Retinal pigment epithelial cell (primary cell): ENCODE measurements around the gene RNF138.
"Not testable (repeated sequence)": the region's sequence is repeated elsewhere in the genome, so short reads cannot be mapped to it uniquely, and the experiment has no call there.

Experiments used
- DNase-seq: peaks from one replicate; pipeline ENCODE4 v3.0.0-alpha.2; 2010; ENCODE audit warnings: low read depth
- H3K4me3 ChIP-seq: 2 replicates; pipeline ENCODE4 v1.5.1; 2011; ENCODE audit warnings: mild to moderate bottlenecking, low read length, control low read depth, moderate library complexity
- CTCF ChIP-seq: conservative IDR thresholded peaks from 2 replicates; pipeline ENCODE4 v1.5.1; 2011; ENCODE audit warnings: low read depth, low read length, control low read depth, inconsistent platforms

RNF138 gene

GRCh38 chr18:32152705-32153448 lies 61.2 kb downstream of the RNF138 start:
- H3K4me3 ChIP-seq: no peak overlapping the region
- TF ChIP-seq CTCF: no peak

GRCh38 chr18:32156855-32157254 lies 65.2 kb downstream of the RNF138 start:
- no peak overlapping the region for H3K4me3 ChIP-seq
- no peak for DNase-seq
- no peak for TF ChIP-seq CTCF

More at GRCh38 chr18:32152705-32153448, 61.2 kb downstream of the RNF138 start:
- DNase-seq: no peak

- no peak overlapping the region for H3K4me3 ChIP-seq
- no peak for TF ChIP-seq CTCF
- DNase-seq: no peak
Measured at GRCh38 chr18:32157580-32157979, 65.9 kb downstream of the RNF138 start.

- peak; percentile 81 for TF ChIP-seq CTCF
- DNase-seq: peak; percentile 67
- peak overlapping the region; percentile 38 for H3K4me3 ChIP-seq
Measured at GRCh38 chr18:32158108-32158624, 66.5 kb downstream of the RNF138 start.

- not testable (repeated sequence) for H3K4me3 ChIP-seq, DNase-seq
Measured at GRCh38 chr18:32158631-32159030, 67.0 kb downstream of the RNF138 start.

- H3K4me3 ChIP-seq: no peak overlapping the region
- no peak for TF ChIP-seq CTCF
- DNase-seq: no peak
Measured at GRCh38 chr18:32160547-32160946, 68.9 kb downstream of the RNF138 start.

- no peak for DNase-seq
- no peak for TF ChIP-seq CTCF
- H3K4me3 ChIP-seq: no peak overlapping the region
Measured at GRCh38 chr18:32167980-32168730, 76.5 kb downstream of the RNF138 start.
